Measurements from ENCODE around the gene OR2A7. TPM values are rescaled to one million over a fixed set of nuclear protein-coding genes. Genes with fewer than 3 reads are reported as not detected.
"Not testable (repeated sequence)": the region's sequence is repeated elsewhere in the genome, so short reads cannot be mapped to it uniquely, and the experiment has no call there.

Gene OR2A7, protein sequence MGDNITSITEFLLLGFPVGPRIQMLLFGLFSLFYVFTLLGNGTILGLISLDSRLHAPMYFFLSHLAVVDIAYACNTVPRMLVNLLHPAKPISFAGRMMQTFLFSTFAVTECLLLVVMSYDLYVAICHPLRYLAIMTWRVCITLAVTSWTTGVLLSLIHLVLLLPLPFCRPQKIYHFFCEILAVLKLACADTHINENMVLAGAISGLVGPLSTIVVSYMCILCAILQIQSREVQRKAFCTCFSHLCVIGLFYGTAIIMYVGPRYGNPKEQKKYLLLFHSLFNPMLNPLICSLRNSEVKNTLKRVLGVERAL
- 1 to 10 TPM in 1 of 2 donors, under 1 TPM in 1; 0.94 to 2.7 TPM for total RNA-seq

DNA sequence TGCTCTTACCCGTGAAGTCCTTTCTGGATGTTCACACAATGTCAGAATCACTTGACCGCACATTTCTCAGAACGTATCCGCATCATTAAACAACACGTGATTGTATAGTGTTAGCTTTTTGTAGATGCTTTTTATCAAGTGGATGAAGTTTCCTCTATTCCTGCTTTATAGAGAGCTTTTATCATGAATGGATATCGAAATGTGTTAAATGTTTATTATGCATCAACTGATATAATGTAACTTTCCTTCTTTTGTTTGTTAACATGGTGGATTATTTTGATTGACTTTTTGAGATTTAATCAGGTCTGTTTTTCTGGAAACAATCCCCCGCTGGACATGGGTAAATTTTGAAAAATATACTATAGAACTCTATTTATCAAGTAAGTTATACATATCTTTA, at the start of gene OR2A7:
TSS of gene OR2A7 (minus strand) at position 101 of the 400 bp plus-strand sequence. CDS start 5,164 bp downstream, outside the sequence.
- not testable (repeated sequence) for DNase-seq (ENCODE audit: low spot score); H3K36me3 ChIP-seq; H3K4me3 ChIP-seq; H3K27me3 ChIP-seq; H3K27ac ChIP-seq; H3K9me3 ChIP-seq; H3K4me1 ChIP-seq

DNA sequence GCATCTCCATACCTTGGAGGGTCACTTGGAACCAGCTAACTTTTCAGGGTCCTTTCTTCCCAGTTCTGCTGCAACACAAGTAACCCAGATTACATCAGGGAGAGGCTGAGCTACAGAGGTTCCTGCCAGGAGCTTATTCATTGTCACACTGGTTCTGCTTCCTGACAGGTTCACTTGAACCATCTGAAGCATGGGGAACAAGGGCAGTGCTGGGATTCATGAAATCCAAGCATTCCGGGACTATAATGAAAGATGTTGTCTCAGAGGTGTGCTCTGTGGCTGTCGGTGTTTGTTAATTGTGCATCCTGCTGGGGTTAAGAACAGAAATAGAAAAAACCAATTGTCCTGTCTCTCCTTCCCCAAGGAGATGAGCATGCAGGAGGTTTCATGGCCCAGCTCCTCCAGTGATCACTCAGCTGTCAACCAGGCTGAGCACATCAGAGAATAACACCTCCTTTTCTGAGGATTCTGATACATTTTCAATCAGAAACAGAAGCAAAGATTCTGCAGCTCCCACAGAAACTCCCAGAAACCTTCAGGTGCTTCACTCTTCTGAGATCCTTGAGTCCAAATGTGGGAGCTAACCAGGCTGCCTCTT, 47.4 kb upstream of the OR2A7 start, which contains the start of gene OR2A1:
TSS of gene OR2A1 (plus strand) at position 548 of the 598 bp plus-strand sequence. CDS start 5,706 bp downstream, outside the sequence.
- not testable (repeated sequence) for H3K27me3 ChIP-seq; H3K4me1 ChIP-seq; H3K9me3 ChIP-seq; H3K4me3 ChIP-seq; DNase-seq (ENCODE audit: low spot score); H3K36me3 ChIP-seq; H3K27ac ChIP-seq

DNA sequence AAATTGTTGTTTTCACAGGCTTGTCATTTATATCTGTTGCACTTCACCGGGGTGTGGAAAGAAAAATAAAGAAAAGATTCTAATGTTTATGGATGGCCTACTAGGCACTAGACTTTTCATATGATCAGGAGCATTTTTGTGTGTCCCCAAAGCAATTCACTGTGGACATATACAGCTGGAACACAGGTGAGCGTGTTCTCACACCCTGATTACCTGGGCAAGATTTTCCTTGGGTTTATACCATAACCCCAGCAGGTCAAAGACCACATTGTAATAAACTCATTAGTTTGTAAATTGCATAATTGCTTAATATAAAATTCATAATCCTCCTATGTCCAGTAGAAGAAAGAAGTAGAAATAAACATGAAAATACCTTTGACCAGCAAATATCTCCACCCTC, 46.6 kb upstream of the OR2A7 start:
- H3K36me3 ChIP-seq; H3K27me3 ChIP-seq; H3K9me3 ChIP-seq; H3K4me1 ChIP-seq; H3K4me3 ChIP-seq; H3K27ac ChIP-seq; DNase-seq (ENCODE audit: low spot score): not testable (repeated sequence)

DNA sequence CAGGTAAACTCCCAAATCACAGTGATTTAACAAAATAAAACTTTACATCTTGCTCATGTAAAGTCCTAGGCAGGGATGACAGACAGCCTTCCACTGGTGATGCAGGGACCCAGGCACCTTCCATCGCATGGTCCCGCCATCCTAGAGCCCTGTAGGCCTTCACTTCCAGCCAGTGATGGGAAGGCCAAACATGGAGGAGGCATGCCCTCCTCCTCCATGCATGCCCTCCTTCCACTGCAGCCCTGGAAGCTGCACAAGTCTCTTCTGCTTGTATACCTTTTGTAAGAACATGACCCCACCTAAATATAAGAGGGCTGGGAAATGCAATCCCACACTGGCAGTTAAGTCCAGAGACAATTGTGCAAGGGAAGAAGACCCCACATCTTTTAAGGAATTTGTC, 45.1 kb upstream of the OR2A7 start:
- DNase-seq (ENCODE audit: low spot score); H3K4me1 ChIP-seq; H3K36me3 ChIP-seq; H3K27me3 ChIP-seq; H3K4me3 ChIP-seq; H3K27ac ChIP-seq; H3K9me3 ChIP-seq: not testable (repeated sequence)

DNA sequence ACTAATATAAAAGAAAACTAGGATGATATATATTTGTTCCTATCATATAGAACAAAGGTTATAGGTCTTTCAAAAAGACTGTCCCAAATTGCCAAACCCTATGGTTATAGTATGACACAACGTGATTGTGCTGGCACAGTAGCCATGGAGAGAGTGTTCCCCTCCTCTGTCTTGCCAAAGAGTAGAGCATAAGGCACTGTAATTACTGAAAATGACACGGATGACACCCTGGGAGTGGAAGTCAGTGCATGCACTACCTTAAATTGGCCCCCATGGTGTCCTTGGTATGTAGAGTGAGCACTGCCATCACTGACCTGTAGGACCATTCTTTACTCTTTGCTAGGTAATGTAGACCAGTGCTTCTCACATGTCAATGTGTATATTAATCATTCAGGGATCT, 40.6 kb upstream of the OR2A7 start:
- H3K36me3 ChIP-seq; DNase-seq (ENCODE audit: low spot score); H3K9me3 ChIP-seq; H3K4me1 ChIP-seq; H3K4me3 ChIP-seq; H3K27me3 ChIP-seq; H3K27ac ChIP-seq: not testable (repeated sequence)

DNA sequence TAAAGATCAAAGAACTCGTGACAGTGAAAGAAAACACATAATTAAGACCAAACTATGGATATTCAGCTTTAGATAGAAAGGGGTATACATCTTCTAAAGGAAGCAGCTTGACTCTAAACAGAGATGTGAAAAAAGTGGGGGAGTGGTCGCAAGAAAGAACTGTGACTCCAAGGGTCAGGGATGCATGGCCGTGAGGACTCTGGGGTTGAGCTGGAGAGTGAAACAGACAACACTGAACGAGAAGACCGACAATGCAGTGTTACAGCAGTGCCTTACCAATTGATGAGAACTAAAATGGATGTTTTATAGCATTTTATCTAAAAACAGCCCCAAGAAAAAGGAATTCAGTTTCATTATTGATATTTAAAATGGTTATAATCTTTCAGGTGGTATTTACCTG, 39.0 kb upstream of the OR2A7 start:
- not testable (repeated sequence) for H3K4me3 ChIP-seq; H3K36me3 ChIP-seq; DNase-seq (ENCODE audit: low spot score); H3K4me1 ChIP-seq; H3K9me3 ChIP-seq; H3K27ac ChIP-seq; H3K27me3 ChIP-seq

DNA sequence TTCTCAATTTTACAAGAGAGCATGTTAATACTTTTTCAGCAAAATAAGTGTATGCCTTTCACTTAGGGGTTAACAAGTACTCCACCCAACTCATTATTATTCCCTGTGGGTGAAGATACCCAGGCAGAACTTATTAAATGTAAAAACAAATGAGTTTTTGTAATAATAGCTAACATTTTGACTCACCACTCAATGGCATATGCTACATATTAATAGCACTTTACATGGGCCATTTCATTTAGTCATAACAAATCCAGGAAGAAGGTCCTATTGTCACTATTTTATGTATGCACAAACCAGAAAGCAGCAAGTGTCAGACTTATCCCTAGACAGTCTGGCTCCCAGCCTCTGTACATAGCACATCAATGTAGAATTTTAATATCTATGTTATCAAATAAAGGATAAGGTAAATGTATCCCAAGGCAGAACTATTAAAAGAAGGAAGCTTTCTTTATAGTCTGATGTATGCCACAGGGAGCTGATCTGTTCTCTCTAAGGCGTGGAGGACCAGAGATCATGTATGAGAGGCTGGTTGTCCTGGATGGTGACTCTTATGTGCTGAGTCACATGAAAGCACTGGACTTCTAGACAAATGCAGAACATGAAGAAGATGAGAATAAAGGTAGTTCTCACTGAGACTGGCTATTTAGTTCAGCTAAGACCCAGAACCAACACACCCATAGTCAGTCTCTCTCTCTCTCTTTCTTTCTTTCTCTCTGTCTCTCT, 38.1 kb upstream of the OR2A7 start:
- H3K27ac ChIP-seq; H3K27me3 ChIP-seq; DNase-seq (ENCODE audit: low spot score); H3K36me3 ChIP-seq; H3K9me3 ChIP-seq; H3K4me1 ChIP-seq; H3K4me3 ChIP-seq: not testable (repeated sequence)

DNA sequence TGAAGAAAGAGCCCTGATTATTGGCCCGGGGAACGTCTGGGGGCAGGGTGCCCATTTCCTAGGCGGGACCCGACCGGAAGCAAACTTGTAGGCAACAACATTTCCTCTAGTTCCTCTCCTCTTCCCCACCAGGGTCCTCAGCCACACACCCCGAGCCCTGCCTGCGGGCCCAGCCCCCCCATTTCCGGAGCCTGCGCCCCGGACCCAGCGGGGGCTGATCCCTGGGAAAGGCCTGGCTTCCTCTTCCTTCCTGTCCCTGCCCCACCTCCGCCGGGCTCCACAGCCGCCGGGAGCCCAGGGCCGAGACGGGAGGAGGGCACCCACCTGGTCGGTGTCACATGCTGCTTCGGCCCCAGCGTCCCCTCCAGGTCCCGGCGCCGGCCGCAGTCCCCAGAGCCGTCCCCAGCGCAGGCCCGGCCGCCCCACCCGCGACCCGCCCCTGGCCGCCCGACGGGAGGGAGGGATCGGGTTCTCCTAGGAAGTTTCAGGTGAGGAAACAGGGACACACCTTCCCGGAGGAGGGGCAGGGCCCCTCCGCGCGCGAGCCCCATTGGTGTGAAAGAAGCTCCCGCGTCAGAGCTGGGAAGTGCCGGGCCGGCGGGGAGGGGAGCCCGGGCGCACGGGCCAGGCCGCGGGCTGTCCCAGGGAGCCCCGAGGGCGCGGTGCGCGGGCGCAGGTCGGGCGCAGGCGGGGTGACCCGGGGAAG, 29.4 kb upstream of the OR2A7 start:
- not testable (repeated sequence) for H3K4me3 ChIP-seq

DNA sequence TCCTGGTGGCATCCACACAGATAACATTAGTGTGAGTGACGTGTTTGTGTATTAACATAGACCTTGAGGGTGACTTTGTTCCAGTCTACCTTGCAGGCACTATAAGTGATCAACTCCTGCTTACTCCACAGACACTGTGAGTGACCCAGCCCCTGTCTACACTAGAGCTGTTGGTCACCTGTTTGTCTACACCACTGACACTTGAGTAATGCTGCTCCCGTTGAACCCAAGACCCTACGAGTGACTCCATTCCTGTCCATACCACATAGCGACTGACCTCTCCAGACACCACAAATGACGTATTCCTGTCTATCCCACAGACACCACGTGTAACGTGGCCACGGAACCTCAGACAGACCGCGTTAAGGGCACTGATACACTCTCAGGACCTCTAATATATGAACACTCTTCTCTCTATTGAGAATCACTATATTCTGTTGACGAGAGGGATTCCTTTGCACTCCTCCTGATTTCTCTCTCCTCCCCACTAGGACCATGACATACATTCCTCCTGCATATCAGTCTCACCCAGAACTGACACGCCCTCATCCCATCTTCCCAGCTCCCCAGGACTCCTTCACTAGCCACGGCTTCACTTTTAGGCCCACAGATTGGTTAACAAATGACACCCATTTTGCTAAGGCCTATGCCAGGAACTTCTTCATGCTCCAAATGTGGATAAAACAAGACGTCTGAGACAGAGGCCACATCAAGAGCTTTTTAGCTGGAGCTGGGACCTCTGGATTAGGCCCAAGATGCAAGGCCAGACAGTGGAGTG, 28.0 kb upstream of the OR2A7 start:
- not testable (repeated sequence) for H3K27me3 ChIP-seq; H3K27ac ChIP-seq; H3K4me1 ChIP-seq; H3K36me3 ChIP-seq; H3K9me3 ChIP-seq; DNase-seq (ENCODE audit: low spot score); H3K4me3 ChIP-seq

More for the DNA sequence above, 29.4 kb upstream of the OR2A7 start:
- DNase-seq (ENCODE audit: low spot score); H3K27ac ChIP-seq; H3K4me1 ChIP-seq; H3K36me3 ChIP-seq; H3K9me3 ChIP-seq; H3K27me3 ChIP-seq: not testable (repeated sequence)

DNA sequence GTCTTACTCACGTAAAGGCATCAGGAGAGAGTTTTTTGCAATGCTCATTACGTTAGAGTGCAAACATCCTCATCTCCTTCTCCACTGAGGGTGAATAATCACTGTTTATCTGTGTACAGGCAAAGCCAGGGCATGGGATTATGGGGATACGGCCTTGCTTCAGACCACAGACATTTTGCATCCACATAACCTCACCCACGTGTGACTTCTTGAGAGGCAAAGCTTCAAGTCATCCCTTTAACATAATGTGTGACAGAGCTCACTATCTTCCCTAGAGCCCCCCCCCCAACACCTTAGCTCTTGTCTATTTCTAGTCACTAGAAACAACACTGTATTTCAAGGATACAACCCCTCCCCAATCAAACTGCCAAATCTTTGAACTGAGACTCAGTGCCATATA, 27.0 kb upstream of the OR2A7 start:
- not testable (repeated sequence) for H3K9me3 ChIP-seq; H3K36me3 ChIP-seq; DNase-seq (ENCODE audit: low spot score); H3K4me1 ChIP-seq; H3K27me3 ChIP-seq; H3K27ac ChIP-seq; H3K4me3 ChIP-seq

DNA sequence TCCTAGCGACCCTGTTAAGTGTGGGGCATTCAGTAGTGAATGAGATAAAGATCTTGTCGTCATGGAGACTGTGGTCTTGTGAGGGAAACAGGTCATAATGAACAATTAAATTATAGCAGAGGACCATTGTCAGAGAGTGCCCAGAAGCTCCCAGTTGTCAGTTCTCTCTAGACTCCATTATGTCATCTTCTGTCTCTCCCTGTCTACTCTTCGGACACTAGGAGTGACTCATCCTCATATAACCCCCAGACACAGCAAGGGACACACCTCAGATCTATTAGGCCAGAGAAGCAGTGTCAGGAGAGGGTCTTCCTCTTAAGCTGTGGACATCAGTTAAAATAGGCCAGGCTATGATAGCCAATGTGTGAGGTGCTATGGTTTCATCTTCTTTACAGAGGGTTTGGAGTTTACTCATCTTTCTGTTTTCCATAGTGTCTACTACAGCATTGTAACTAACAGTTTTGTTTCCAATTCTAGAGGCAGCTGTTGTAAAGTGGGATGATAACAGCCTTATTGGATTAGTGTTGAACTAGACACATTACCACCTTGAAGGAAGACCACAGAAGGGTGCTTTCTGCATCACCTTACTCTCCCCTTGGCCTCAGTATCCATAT, 22.7 kb upstream of the OR2A7 start:
- H3K27ac ChIP-seq; H3K4me1 ChIP-seq; H3K9me3 ChIP-seq; H3K4me3 ChIP-seq; H3K27me3 ChIP-seq; H3K36me3 ChIP-seq; DNase-seq (ENCODE audit: low spot score): not testable (repeated sequence)

DNA sequence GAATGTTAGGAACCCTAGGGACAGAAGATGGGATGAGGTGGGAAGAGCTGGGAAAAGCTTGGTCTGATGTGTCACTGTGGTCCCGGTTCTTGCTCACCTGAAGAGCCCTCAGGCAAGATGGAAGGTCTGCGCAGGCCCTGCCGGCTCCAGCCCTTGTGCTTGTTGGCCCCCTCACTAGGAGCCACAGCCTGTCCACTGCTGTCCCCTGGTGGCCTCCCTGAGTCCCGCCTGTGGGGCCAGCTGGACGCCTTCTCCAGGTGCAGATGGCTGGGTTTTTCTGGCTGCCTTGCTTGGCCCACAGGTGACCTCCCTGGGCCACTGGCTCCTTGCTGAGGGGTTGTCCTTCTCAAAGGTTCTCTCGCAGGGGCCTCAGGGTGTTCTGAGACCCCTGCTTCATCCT, 19.1 kb upstream of the OR2A7 start:
- H3K27me3 ChIP-seq; H3K36me3 ChIP-seq; H3K4me1 ChIP-seq; H3K27ac ChIP-seq; H3K9me3 ChIP-seq; H3K4me3 ChIP-seq; DNase-seq (ENCODE audit: low spot score): not testable (repeated sequence)

DNA sequence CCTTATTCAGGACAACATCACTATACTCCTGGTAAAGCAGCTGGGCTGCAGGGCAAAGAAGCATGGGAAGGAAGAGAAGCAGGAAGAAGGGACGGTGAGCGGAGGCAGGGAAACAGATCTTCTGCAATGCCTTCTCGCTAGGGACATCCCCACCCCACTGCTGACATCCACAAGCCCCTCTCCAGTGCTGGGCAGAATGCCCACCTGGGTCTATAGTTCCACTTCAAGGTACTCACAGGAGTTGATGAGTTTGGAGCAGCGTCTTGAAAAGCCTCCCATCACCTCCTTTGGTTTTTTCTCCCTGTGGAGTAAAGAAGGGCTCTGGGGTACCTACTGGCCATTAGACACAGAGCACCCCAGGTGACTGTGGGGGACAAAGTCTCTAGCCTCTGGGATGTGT, 17.9 kb upstream of the OR2A7 start:
- not testable (repeated sequence) for H3K27ac ChIP-seq; DNase-seq (ENCODE audit: low spot score); H3K9me3 ChIP-seq; H3K27me3 ChIP-seq; H3K36me3 ChIP-seq; H3K4me3 ChIP-seq; H3K4me1 ChIP-seq

DNA sequence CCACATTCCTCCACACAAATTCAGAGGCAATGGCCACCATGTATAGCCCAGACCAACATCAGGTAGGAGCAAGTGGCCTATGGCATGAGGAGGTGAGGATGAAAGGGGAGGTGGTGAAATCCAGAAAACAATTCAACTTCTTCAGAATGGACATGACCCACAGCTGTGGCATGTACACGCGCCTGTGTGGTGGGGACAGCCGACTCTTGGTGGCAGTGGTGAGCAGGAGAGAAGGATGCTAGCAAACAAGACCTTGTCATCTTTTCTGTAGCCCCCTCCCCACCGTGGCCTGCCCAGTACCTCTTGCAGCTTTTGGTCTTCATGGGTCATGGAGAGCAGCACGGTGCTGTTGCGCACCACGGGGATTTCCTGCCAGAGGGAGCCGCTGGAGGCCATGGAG, 17.4 kb upstream of the OR2A7 start:
- not testable (repeated sequence) for H3K36me3 ChIP-seq; H3K4me1 ChIP-seq; DNase-seq (ENCODE audit: low spot score); H3K4me3 ChIP-seq; H3K9me3 ChIP-seq; H3K27ac ChIP-seq; H3K27me3 ChIP-seq

Measured in right atrium auricular region (tissue), 2 donors.